D721Med (cell line): ENCODE measurements around the gene RTP3.

ENCODE experiments used
- DNase-seq: peaks from one replicate; pipeline ENCODE4 v3.0.0; 2011; ENCODE audit warnings: low spot score; ENCODE audit not compliant: insufficient read length
- FAIRE-seq: peaks from 2 replicates; lab custom pipeline; 2011; peaks lifted over from hg19 to GRCh38; lab: Jason Lieb, UNC
- CTCF ChIP-seq: IDR thresholded peaks from 2 replicates; pipeline ENCODE4 v1.5.1; 2012; ENCODE audit warnings: mild to moderate bottlenecking, control low read depth; ENCODE audit not compliant: insufficient read depth; ENCODE audit errors: missing control alignments

RTP3 gene

GRCh38 chr3:46469680-46470357 lies 28.0 kb upstream of the RTP3 start:
- TF ChIP-seq CTCF = no peak
- DNase-seq = no peak
- FAIRE-seq = no peak

- DNase-seq (no peak), FAIRE-seq (no peak)
These were observed 26.9 kb upstream of the RTP3 start for GRCh38 chr3:46470831-46471230.

GRCh38 chr3:46471371-46471914 lies 26.3 kb upstream of the RTP3 start:
- FAIRE-seq (no peak), DNase-seq (no peak)
- no peak for TF ChIP-seq CTCF

More at GRCh38 chr3:46470831-46471230, 26.9 kb upstream of the RTP3 start:
- no peak for TF ChIP-seq CTCF

- no peak for DNase-seq
- TF ChIP-seq CTCF = no peak
- no peak for FAIRE-seq
These were observed 25.0 kb upstream of the RTP3 start for GRCh38 chr3:46472736-46473135.

- FAIRE-seq (no peak), DNase-seq (no peak)
- no peak for TF ChIP-seq CTCF
These were observed 20.6 kb upstream of the RTP3 start for GRCh38 chr3:46477145-46477544.

- FAIRE-seq (no peak), DNase-seq (no peak)
- no peak for TF ChIP-seq CTCF
These were observed 20.0 kb upstream of the RTP3 start for GRCh38 chr3:46477756-46478155.

- DNase-seq = no peak
- TF ChIP-seq CTCF = no peak
- no peak for FAIRE-seq
These were observed 19.4 kb upstream of the RTP3 start for GRCh38 chr3:46478341-46478740.
